Measurements from ENCODE around the gene CRACR2A. TPM values are rescaled to one million over a fixed set of nuclear protein-coding genes. Genes with fewer than 3 reads are reported as not detected.

The CRACR2A gene
- total and polyA plus RNA-seq, 2 of the 8 experiments (the other 6 are each of a cell fraction or from before 2014, with no cell fraction given): 0.85 to 3.2 TPM

GRCh38 chr12:3579446-3580093, 173.3 kb downstream of the CRACR2A start (continued):
- no peak for TF ChIP-seq ATF2 (IDR thresholded peaks at IDR 0.05; ENCODE audit: low read length)
